Activated CD4-positive, alpha-beta T cell treated with anti-CD3 and anti-CD28 coated beads for 4 hours (primary cell): Measurements from ENCODE around the gene ZBED4.

ENCODE experiments used
- DNase-seq, 2 donors: peaks; one replicate each; pipeline ENCODE4 v3.0.0-alpha.2; 2020

Gene ZBED4

DNA sequence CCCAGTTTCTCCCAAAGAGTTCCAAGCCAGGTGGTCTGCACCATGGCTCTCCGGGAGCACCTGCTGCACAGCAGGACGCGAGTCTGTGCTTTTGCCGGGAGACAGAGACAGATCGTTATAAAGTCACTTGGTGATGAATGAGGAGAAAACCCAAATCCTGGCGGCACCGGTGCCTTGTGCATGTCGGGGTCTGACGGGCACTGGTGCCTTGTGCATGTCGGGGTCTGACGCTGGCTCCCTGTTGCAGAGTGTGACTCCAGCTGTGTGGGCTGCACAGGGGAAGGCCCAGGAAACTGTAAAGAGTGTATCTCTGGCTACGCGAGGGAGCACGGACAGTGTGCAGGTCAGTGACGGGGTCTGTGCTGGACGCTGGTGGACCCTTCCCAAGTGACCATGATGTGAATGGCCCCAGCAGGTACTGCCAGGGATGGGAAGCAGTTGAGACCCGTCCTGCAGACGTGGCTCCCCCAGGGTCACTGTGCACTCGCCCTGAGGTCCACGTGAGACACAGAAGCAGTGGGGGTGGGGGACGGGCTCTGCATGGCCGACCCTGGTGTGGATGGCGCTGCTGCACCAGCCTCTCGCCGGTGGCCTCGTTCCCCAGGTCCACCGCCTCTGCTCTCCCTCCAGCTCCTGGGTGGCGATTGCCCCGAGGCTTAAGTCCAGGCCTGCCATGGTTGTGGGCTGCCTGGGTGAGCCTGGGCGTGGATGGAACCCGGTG is 70.6 kb downstream of the ZBED4 start:
- no peak for DNase-seq

DNA sequence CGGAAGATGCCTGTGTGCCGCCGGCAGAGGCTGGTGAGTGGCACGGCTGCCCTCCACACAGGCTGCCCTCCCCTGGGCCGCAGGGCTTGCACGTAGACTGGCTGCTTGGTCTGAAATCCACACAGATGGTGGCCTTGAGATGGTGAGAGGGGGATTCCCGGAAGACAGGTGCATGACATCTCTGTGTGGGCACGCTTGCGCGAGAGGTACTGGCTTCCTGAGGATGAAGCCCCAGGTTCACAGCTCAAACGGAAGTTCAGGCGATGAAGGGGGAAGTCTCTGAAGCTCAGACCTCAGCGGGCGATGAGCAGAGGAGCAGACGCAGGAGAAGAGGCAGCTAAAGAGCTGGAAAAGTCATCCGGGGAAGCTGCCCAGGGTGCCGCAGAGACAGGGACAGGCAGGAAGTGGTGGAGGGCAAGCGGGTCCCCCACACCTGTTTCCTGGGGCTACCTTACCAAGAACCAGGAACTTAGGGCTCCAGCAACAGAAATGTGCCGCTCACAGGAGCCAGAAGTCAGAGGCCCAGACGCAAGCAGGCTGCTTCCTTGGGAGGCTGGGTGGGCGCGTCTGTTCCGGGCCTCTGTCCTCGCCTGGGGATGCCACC is 72.0 kb downstream of the ZBED4 start:
- DNase-seq: peak; percentile 75 to 81

DNA sequence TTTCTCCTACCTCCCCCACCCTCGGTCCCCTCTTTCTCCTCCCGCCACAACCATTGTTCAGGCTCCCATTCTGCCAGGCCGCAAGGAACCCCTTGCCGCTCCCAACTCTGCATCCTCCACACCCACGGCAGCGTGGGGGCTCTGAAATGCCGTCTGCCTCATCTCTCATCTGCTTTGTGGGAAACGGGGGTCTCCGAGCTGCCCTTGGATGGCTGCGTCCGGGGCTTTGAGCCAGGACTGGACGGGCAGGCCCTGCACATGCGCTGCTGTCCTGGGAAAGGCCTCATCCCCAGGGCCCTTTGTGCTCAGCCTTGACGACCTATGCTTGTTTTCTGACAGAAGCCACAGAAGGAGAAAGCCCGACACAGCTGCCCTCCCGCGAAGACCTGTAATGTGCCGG is 73.3 kb downstream of the ZBED4 start:
- no peak for DNase-seq

DNA sequence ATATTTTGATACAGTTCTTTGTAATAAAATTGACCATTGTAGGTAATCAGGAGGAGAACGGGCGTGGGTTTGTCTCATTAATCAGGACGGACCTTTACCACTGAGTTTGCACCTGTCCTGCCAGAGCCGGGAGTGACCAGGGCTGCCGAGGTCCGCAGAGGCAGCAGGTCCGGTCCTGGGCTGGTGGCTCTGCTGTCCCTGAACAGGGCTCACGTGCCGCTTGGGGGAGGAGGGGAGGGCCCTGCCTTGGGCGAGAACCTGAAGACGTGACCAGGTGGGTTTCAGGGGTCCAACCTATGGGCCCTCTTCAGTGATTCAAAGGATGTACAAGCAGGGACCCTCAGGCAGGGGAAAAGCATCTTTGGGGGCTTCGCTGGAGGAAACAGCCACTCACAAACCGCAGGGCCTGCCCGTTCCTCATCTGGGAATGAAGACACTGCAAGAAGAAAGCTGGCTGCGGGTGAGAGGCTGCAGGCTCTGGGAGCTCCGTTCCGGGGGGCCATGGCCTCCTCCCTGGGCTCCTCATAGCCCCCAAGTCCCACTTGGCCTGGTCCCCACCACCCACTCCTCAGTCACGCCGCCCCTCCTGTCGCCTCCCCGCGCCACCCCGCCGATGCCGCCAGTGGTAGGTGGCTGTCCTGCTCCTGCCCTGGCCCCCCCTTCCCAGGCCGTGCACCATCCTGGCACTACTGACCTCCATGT is 74.0 kb downstream of the ZBED4 start:
- DNase-seq: no peak

DNA sequence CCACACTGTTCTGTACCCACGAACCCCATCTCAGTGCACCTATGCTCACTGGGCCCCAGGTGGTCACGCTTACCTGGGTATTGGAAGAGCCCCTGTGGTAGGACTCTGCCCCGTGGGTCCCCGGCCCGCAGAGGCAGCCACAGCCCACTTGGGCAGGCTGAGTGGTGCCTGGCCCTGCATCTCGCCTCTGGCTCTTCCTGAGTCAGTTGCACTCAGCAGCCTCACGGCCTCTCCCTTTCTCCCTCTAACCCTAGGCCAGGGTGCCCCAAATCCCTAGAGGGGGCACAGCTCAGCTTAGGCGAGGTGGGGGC is 74.5 kb downstream of the ZBED4 start:
- no peak for DNase-seq

DNA sequence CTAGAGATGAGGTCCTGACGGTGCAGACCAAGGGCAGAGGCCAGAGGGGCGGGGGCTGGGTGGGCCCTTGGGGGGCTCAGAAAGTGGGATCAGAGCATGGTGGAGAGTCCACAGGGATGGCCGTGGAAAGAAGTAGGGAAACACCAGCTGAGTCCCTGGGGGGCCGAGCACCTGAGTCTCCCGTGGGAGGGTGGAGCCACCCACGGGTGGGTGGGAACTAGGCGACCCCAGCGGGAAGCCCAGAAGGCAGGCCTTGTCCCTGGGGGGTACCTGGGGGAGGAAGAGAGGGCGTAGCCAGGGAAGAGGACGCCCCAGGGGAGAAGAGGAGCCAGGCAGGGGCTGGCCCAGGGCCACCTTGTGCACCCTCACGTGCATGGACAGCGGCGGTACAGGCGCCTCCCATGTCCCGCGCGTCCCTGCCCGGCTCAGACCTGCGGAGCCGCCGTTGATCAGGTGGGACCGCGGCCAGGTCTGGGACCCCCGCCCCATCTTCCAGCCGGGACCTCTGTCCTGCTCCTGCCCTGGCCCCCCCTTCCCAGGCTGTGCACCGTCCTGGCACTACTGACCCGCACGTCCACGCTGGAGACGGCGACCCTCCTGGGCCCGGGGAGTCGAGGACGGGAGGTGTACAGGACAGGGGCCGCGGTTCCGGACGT is 75.0 kb downstream of the ZBED4 start:
- DNase-seq: no peak

DNA sequence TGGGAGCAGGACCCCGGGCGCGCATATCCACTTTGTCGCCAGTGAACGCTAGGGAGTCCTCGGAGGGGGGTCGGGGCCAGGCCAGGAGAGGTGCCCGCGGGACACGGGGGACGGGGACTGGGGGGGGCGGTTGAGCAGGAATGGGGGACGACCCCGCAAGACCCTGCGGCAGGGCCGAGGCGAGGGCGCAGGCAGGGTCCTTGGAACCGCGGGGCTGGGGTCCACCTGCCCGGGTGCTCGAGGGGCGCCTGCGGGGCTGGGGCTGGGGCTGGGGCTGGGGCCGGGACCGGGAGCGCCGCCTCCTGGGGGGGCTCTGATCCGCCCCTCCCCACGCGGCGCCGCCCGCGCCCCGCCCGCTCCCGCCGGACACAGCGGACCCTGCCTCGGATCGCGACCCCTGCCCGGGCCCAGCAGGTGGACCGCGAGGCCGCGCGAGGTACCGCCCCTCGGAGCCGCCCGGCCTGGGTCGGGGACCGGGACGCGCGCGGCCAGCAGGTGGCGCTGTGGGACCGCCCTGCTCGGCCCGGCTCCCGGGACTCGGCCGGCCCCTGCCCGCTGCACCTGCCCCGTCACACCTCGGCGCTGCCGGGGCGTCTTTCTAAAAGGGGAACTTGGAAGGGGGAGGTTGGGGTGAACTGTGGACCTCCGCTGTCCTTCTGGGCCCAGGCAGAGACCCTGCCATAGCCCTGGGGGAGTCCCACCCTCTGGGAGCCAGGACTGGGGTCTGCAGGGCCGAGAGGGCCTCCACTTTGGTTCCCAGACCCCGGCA is 75.8 kb downstream of the ZBED4 start:
- DNase-seq: peak; percentile 78 to 79

DNA sequence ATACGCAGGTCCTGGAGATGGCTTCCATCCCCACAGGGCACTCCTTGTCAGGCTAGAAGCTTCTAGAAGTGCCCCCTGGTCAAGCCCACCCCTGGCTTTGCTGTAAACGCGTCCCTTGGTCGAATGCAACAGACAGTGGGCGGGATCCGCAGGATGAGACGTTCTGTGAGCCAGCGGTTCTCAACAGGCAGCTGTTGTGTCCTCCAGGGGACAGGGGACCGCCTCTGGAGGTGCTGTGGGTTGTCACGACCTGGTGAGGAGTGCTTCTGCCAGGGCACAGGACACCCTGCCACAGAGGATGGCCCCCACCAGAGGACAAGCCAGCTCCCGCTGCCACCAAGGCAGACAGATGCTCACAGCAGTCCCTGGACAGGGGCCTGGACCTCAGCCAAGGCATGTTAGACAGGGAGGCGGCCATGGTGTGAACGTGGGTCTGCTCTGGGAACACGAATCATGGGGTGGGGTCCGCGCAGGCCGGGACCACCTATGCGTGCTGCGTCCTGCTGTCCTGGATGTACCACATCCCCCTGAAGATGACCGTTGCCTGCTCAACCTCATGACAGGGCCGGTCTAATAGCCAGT is 76.4 kb downstream of the ZBED4 start:
- DNase-seq: no peak

DNA sequence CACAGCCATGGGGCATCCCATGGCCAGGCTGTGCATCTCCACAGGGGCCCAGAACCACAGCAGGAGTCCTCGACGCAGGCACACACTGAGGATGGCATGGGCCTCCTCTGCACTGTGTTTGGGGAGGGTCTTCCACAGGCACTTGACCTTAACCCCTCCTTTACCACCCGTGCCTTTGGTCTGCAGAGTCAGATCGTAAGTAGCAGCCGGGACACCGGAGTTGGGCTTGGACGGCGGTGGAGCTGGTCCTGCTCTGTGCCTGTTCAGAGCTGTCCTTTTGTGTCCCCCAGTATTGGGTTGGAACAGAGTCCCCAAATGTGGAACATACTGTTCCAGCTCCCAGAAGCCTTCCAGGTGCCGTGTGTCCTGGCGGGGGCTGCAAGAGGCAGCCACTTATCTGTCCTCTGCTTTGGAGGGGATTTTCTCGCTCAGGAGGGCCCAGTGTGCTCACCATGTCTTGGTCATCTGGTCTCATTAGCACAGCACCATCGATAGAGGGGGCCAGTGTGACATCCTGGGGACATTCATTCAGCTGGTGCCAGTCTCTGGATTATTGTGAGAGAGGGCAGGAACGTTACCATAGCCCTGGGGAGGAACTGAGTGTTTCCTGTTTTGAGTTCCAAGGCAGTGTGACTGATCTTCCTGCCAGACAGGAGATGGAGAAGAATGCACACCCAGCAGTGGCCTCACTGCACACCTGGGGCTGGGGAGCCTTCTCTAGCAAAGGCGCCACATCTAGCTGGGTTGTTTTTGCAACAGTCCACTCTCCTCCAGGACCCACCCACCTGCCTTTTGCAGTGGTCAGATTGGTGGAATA is 77.2 kb downstream of the ZBED4 start:
- peak; percentile 52 to 64 for DNase-seq

DNA sequence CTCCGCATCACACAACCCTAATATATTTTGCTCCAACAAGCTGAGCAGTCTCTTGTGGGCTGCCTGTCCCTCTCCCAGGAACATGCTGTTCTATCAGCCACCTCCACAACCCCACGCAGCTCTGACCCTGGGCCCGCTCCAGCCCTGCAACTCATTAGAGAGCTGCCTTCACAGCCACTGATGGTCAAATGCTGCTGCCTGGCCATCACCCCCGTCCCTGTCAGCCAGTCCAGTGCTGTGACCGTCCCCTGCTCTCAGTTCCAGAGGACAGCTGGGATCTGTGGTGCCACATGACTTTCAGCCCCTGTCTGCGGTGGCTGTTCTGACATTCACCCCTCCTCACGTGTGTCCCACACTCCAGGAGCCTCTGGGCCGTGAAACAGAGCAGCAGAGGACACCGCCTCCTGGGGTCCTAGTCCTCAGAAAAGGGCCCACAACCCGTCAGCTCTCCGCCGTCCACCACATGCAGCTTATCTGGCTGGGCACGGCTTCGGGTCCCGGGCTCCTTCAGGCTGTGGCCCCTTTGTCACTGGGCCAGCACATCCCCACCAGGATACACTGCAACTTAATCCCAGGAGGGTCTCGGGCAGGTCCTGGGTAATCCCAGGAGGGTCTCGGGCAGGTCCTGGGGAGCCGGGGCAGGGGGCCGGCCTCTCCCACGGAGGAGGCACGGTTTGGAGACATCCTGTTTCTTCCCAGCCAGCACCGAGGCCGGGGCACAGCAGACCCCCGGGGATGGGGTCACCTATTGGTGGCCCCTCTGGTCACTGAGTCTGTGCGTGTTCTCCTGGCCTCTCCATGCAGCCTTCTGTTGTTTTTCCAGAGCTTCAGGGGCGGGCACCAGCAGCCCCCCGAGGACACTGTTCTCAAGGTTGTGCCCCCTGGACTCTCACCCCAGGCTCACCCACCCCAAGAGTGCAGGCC is 79.9 kb downstream of the ZBED4 start:
- no peak for DNase-seq

DNA sequence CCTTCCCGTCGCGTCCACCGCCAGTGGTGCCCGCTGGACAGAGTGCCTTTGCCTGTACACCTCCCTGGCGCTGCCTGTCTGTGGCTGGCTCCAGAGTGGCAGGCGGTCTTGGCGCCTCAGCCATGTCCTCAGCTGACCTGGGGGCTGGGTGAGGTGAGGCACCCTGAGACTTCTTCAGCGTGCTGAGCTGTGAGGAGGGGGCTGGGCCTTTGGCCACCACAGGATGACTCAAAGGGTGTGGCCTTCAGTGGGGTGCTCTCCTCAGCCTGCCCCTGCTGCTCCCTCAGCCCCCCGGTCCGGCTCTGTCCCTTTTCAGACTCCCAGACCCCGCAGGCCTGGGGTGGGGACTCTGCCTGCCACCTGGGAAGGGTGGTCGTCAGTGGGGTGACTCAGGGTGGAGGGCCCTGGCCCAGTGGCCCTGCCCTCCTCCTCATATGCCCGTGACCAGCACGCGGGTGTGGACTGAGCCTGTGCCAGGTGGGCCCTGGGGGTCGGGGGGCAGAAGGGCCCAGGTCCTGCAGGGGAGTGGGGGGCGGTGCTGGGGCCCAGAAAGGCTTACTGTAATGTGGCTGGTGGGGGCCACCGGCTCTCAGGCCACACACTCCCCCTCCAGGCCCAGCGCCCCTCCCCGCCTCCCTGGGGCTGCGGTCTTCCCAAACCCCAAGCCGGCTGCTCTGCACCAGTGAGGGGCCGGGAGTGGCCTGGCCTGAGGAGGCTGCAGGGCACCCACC is 80.7 kb downstream of the ZBED4 start:
- peak in 1 of 2 donors; percentile 28 for DNase-seq

DNA sequence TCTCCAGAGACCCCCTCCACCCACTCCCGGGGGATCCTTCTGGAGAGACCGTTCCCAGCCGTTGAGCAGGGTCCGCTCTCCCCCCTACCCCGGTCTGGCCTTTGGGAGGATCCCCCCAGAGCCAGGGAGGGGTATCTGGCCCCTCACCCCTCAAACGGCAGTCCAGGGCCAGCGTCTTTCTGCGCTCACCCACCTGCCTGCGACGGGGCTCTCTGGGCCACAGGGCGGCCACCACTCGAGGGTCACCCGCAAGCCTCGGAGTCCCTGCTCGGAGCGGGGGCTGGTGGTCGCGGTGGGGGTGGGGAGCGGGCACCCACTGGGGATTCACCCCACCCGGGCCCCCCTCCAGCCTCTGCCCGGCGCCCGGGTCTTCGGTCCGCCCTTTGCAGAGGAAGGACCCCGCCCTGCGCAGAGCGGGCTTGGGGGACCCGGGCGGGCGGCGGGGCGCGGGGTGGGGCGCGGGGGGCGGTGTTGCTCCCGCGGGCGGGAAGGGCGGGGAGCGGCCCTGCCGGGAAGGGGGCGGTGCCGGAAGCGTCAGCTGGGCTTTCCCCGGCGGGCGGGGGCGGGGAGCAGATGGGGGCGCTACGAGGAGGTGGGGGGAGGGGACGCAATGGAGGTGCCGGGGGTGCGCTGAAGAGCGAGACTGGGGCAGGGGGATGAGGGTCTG is 81.4 kb downstream of the ZBED4 start:
- DNase-seq: peak; percentile 96

DNA sequence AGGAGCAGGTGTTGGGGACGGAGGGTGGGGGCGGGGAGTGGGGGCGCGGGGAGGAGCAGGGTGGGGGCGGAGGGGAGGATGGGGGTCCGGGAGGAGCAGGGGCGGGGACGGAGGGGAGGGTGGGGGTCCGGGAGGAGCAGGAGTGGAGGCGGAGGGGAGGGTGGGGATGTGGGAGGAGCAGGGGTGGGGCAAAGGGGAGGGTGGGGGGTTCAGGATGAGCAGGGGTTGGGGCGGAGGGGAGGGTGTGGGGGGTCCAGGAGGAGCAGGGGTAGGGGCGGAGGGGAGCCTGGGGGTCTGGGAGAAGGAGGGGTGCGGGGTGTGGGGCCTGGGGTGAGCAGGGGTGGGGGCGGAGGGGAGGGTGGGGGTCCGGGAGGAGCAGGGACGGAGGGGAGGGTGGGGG is 81.9 kb downstream of the ZBED4 start:
- peak; percentile 64 to 67 for DNase-seq

DNA sequence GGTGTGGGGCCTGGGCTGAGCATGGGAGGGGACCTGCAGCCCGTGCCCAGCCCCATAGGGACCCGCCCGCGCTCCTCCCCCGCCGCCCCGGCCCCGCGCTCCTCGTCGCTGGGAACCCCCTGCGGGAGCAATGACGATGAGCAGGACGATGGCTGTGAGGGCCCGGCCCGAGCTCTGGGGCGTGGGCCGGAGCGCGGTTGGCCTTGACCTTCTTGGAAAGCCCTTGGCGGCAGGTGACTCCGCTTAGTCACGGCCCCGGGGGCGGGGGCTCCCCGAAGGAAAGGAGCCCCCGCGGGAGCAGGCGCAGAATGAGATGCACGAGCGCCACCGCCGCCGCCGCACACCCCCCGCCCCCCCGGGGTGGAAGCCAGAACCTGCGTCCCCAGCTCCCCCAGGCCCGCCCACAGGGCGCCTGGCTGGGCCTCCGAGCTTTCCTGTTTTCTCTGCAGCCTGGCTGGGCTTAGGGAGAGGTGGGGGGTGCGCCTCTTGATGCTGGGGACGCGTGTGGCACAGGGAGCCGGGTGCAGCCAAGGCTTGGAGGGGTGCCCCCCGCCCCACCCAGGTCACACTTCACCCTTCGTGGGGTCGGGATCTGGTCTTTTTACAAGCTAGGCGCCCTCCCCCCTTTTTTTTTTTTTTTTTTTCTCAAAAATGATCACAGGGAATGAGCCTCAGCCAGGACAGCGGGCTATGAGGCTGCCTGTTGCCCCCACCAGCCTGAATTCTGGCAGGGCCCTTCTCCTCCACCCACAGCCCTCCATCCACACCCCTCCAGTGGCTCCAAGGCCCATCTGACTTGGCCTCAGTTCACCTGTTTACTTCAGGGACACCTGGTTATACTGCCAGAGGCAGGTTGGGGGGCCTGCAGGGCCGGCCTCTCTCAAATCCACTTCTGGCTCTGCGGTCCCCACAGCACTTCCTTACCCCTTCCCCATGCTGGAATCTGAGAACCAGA is 82.7 kb downstream of the ZBED4 start:
- DNase-seq: peak; percentile 98 to 99

DNA sequence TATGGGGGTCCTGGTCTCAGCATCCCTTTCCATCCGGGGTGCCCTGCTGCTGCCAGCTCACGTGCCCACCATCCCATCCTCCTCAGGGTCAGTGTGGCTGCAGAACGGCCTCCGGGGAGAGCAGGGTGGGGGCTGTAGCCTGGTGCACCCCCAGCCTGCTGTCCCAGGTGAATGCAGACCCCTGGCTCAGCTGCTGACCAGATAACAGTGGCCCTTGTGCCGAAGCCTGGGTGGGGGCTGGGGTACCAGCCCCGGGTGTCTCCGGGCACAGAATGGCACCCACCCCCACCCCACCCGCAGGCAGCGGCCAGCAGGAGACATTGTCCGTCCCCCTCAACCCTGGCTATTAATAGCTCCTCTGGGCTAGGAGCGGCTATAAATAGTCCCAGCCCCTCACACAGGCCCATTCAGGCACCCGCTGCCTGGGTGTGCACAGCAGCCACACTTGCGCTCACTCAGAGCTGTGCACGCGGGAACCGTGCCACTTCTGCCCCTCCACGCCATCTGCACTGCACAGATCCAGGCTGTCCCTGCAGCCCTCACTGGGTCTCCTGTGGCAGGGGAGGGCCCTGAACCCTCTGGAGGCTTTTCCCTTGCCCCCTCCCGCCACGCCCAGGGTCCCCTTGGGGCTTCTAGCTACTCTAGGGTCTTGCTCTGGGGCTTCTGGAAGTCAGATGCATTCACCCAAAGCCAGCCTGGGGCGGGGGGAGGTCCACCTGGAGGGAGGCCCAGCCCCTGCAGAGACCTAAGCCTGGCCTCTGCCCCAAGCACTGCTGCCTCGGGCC is 83.5 kb downstream of the ZBED4 start:
- no peak for DNase-seq

DNA sequence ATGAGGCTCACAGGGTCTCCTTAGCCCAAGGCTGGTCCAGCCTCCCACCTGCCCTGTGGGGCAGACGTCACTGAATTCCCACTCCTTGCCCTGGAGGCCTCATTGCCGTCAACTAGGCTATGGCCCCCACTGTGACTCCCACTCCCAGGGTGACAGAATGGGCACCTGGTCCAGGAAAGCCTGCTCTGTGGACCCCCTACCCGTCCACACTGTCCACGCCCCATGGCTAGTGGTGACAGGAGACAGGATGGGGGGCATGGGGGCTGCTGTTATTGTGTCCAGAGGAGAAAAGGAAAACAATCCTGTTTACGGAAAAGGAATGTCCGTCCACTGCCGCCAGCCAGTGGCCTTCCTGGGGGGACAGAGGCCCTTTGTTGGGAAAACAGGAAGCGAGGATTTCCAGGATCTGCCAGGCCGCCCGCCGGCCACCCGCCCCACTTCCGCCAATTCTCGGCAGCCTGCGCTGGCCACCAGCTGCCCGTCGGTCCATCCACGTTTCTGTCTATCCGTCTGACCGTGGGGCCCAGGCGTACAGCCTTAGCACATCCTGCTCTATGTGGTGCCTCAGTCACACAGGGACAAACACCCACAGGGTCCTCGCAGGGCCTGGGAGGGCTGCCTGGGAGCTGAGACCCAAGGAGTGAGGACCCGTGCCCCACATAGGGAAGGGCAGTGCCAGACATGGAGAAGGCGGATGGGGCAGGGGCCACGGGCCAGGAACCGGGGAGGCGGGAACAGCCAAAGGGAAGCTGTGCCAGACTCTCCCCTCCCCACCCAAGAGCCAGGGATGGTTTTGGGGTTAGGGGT is 84.3 kb downstream of the ZBED4 start:
- DNase-seq: no peak
